GM12874 (cell line): ENCODE measurements around the gene TENT5C.

Source experiments
- TF ChIP-seq, protein P1 (sequence below): IDR thresholded peaks from 2 replicates; pipeline ENCODE4 v1.5.1; 2011; ENCODE audit warnings: low read depth, mild to moderate bottlenecking, control low read depth, low read length, moderate library complexity; ENCODE audit not compliant: insufficient read depth

Gene TENT5C

DNA sequence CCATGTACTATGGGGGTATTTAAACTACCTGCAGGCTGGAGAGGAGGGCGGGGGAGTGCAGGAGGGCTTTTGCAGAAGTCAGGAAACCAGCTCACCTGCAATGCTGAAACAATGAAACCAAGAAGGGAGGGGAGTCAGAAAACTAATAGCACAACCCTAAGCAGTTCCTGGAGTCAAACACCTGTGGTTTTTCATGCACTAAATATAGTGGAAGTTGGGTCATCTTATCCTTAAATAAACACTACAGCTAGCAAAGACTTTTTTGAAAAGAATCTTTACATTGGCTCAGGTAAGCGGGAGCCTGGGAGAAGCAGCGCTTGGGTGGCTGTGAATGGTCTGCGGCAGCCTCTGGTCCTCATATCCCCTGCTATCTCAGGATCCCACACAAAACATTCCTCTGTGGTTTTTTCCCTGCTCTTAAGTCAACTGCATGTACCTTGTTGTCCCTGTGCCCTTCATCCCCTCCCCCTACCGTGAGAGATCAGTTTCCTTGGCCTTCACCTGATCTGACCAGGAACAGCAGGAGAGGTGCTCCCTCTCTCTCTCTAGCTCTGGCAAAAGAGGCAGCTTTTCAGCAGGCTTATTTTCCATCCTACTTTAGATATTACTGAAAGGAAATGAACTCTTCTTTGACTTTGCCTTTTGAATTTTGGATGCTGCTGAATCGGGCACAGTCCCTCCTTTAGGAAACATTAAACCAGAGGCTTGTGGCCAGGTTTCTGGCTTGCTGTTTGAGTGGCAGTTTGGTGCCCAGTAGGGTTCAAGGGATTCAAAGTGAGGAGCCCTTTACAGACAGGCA, 26.6 kb downstream of the TENT5C start:
- TF ChIP-seq, protein P1, sequence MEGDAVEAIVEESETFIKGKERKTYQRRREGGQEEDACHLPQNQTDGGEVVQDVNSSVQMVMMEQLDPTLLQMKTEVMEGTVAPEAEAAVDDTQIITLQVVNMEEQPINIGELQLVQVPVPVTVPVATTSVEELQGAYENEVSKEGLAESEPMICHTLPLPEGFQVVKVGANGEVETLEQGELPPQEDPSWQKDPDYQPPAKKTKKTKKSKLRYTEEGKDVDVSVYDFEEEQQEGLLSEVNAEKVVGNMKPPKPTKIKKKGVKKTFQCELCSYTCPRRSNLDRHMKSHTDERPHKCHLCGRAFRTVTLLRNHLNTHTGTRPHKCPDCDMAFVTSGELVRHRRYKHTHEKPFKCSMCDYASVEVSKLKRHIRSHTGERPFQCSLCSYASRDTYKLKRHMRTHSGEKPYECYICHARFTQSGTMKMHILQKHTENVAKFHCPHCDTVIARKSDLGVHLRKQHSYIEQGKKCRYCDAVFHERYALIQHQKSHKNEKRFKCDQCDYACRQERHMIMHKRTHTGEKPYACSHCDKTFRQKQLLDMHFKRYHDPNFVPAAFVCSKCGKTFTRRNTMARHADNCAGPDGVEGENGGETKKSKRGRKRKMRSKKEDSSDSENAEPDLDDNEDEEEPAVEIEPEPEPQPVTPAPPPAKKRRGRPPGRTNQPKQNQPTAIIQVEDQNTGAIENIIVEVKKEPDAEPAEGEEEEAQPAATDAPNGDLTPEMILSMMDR, result no peak

DNA sequence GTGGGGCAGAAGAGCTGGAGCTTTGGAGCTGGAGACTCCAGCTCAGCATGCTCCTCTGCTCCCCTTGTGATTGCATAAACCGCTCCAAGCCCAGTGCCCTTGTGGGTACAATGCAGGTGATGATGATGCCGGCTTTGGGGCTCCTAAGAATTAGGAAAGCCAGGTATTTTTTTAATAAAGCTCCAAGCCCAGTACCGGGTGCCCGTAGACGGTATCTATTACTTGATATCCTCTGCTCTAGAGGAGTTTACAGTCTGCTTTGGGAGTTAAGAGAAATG, 27.2 kb downstream of the TENT5C start:
- TF ChIP-seq, protein P1, result no peak

DNA sequence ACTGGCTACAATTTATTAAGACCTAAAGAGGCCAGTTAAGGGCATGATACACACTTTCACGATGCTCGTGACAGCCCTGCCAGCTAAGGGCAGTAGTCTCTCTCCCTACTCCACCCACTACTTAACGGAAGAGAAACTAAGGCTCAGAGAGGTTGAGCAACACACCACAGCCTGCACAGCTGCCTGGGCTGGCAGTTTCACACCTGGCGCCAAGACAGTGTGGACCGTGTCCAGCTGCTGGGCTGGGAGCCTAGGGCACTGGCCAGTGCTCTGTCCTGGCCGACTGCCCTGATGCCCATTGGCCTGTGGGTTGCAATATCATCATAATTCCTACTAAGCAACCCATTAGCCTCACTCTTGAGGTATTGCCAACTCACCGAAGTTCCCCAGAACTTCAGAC, 27.6 kb downstream of the TENT5C start:
- TF ChIP-seq, protein P1, result no peak

DNA sequence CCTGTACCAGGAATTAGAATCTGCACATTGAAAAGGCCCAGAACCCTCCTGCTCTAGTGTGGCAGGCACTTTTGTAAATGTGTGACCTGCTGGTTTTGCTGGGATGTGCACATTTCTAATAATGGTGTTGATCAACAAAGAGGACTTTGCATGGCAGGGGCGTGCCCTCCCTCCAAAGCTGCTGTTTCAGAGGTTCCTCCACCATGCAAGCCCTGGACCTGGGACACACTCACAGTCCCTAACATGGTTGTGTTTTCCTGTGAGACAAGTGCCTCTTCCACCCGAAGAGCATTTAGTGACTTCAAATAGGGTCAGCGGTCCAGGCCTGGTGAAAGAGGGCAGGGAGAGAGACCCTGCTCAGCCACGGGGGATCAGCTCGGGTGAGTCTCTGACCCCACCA, 28.1 kb downstream of the TENT5C start:
- TF ChIP-seq, protein P1, result no peak

DNA sequence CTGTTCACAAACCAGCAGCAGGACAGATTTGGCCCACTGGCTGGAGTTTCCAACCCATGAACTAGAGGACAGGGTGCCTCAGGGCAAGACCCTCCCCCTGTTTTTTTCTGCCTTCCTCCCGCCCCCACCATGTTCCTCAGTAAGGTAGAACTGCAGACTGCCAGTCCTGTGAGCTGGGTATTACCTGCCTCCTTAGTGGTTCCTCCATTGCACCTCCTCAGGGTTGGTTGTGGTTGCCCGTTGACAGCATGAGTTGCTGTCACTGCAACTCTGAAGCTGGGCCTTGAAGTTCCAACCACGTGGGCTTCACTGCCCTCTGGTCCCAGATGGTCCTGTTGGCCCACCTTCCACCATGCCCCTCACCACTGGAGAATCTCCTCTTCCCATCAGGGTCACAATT, 28.8 kb downstream of the TENT5C start:
- TF ChIP-seq, protein P1, result no peak

DNA sequence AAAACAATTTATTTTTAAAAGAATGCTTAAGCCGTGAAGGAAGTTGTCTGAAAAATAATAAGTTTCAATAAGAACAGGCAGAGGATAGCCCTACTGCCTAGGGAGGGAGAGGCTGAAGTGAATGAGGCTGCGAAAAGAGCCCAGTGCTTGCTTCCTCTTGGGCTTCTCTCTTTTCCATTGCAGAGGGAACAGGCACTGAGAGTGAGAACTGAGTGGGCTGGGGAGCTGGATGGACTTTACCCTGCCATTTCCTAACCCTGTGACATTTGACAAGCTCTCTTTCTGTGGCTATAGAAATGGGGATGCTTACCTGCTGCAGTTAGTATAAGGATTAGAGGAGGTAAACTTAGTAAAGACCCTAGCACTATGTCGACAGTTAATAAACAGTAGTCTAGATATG, 30.0 kb downstream of the TENT5C start:
- TF ChIP-seq, protein P1, result no peak

DNA sequence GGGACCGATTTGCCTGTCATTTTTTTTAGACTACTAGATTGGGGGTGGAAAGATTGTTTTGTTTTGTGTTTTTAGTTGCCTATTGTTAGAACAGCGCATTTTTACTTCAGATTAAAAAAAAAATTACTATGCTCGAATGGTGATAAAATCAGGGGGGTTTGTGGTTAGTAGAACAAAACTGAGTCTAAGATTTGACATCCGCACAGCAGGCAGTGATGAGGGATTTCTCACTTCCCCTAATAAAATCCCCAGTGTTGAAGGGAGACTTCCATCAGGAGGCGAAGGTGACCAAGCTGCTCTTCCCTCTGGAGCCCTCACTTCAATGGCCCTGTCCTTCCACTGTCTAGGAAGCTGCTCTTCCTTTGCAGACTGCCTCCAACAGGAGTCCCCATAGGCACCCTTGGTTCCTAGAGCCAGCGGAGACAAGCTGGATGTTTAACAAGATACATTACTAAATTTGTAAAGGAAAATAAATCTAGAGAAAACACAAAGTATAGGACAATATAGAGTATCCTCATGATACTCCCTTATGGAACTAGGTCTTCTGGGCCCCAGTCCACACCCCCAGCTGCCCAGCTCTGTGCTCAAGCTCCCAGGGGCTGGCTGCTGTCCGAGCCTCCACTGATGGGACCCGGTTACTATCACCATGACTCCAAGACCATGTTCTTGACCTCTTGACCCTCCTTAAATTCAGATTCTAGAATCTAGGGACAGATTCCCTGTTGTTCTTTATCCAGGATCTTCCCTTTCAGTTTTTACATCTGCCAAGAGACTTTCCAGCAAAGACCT, 31.0 kb downstream of the TENT5C start:
- TF ChIP-seq, protein P1, result no peak
